ENCODE results near the gene MEIS1.

DNA sequence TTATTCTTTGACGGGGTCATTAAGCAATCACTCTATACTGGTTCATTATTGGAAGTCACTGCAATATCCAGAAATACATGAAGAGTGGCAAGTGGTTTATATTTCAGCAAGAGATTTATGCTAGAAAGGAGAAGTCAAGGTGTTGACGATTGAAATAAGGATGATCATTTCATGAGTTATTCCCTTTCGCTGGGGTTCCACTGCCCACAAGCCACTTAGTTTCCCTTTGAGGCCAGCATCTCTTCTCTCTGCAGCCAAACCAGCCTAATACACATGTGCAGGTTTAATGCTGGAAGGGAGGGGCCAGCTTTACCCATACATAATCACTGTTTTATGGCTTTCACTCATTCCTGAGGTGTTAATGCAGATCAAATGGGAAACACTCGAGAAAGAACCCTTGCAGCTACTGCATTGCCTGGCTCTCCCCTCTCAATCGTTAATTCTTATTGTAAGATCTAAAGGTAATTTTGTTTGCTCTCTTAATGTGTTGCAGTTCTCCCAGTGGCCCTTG, 108.4 kb downstream of the MEIS1 start:
- TF ChIP-seq, protein P1, sequence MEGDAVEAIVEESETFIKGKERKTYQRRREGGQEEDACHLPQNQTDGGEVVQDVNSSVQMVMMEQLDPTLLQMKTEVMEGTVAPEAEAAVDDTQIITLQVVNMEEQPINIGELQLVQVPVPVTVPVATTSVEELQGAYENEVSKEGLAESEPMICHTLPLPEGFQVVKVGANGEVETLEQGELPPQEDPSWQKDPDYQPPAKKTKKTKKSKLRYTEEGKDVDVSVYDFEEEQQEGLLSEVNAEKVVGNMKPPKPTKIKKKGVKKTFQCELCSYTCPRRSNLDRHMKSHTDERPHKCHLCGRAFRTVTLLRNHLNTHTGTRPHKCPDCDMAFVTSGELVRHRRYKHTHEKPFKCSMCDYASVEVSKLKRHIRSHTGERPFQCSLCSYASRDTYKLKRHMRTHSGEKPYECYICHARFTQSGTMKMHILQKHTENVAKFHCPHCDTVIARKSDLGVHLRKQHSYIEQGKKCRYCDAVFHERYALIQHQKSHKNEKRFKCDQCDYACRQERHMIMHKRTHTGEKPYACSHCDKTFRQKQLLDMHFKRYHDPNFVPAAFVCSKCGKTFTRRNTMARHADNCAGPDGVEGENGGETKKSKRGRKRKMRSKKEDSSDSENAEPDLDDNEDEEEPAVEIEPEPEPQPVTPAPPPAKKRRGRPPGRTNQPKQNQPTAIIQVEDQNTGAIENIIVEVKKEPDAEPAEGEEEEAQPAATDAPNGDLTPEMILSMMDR (tag by site-specific recombination; IDR thresholded peaks at IDR 0.05): no peak
- TF ChIP-seq GLI2 (tag by site-specific recombination; IDR thresholded peaks at IDR 0.05; ENCODE audit: borderline replicate concordance, low read depth): no peak

Measured in HEK293 (cell line).